Astrocyte (in vitro differentiated cells and primary cell): ENCODE results near the gene MYO5A.

Experiments used
- EZH2 ChIP-seq: IDR thresholded peaks from 2 replicates; pipeline ENCODE4 v1.6.1; 2012; ENCODE audit warnings: mild to moderate bottlenecking, low read length, inconsistent platforms; ENCODE audit not compliant: insufficient read depth
- TF ChIP-seq, protein P1 (sequence below): IDR thresholded peaks from 2 replicates; pipeline ENCODE4 v1.5.1; 2011; ENCODE audit warnings: low read depth, mild to moderate bottlenecking, inconsistent platforms, low read length, moderate library complexity; ENCODE audit not compliant: insufficient read depth

DNA sequence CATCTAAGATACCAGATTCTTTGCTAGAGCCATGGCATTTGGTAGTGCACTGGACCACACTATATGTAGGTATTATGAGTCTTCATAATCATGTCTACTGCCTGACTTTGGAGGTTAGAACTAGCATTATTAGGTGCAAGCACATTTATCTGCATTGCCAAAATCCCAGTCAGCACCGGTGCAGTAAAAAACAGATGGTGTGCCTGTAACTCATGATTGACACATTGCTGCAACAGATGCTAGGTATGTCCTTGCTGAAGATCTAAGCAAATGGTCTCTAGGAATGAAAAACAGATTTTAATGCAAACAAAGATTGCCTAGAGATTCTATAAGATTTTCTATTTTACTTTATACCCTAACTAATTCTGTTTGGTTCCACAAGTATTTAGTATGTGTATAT is 47.7 kb downstream of the MYO5A start:
- TF ChIP-seq, protein P1, sequence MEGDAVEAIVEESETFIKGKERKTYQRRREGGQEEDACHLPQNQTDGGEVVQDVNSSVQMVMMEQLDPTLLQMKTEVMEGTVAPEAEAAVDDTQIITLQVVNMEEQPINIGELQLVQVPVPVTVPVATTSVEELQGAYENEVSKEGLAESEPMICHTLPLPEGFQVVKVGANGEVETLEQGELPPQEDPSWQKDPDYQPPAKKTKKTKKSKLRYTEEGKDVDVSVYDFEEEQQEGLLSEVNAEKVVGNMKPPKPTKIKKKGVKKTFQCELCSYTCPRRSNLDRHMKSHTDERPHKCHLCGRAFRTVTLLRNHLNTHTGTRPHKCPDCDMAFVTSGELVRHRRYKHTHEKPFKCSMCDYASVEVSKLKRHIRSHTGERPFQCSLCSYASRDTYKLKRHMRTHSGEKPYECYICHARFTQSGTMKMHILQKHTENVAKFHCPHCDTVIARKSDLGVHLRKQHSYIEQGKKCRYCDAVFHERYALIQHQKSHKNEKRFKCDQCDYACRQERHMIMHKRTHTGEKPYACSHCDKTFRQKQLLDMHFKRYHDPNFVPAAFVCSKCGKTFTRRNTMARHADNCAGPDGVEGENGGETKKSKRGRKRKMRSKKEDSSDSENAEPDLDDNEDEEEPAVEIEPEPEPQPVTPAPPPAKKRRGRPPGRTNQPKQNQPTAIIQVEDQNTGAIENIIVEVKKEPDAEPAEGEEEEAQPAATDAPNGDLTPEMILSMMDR, result no peak
- no peak for TF ChIP-seq EZH2
